Activated T-cell treated with anti-CD3 and anti-CD28 coated beads for 48 hours (primary cell): Measurements from ENCODE around the gene CTIF.

ENCODE experiments used
- DNase-seq: peaks from one replicate; pipeline ENCODE4 v3.0.0-alpha.2; 2020; ENCODE audit warnings: low read depth

CTIF gene

DNA sequence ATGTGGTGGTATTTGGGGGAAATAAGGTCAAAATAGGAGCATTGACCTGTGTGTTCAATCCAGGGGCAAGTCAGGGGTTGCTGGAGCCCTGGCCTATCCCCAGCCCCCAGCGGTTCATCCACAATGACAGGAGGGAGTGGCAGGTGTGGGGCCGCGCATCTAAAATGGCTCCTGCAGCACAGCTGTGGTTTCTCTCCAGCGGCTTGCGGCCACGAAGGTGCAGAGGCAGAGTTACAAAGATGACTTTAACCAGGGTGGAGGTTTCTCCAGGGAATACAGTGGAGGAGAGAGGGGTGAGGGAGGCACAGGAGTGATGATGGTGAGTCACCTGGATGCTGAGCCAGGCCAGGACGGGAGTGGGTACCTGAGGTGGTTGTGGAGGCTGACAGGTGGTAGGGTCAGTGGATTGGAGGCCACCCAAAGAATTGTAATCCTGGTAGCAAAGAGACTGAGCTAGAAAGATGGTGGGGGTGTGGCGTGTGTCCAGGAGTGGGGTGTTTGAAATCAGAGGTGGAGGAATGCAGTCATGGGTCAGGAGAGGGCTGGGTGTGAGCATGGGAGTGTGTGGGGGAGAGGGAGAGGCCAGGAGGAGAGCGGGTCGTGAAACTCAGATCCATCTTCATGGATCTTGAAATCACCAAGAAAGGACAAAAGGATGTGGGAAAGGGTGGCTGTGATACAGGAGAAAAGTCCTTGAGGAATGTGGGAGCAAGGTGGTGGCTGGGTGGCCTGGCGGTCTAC is 83.2 kb downstream of the CTIF start:
- no peak for DNase-seq

DNA sequence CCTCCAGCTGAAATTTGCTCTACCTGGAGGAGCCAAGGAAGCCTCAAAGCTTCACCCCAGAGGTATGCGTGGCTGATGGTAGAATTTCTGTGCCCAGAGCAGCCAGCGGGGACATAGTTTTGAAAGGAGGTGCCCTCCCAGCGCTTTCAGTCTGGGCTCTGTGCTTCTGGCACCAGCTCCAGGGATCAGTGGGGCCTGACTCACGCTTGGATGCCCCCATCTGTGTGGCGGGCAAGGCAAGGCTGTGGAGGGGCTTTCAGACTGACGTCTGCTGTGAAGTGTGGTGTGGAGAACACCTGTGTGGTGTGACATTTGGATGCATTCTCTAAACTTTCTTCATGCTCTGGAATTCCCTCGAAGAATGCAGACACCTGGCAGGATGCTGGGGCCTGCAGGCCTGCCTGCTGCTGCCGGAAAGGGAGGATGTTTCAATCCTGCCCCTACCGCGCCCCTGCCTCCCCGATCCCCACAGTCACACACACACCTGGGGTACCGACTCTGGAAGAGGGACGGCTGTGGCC is 84.1 kb downstream of the CTIF start:
- DNase-seq, result no peak

- no peak for DNase-seq
Observed at GRCh38 chr18:48623468-48624235, 84.8 kb downstream of the CTIF start.

GRCh38 chr18:48624856-48625255 is 86.0 kb downstream of the CTIF start:
- no peak for DNase-seq

DNA sequence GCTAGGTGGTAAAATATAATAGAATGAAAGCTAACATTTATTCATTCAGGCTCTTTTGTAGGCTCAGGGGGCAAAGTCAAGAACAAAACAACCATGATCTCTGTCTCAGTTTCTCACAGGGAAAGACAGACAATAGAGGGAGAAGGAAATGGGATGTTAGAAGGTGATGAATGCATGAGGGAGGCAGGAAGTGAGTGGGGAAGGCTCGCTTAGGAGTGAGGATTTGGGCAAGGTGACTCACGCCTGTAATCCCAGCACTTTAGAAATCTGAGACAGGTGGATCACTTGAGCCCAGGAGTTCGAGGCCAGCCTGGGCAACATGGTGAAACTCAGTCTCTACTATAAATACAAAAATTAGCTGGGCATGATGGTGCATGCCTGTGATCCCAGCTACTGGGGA is 88.4 kb downstream of the CTIF start:
- DNase-seq, result no peak

- no peak for DNase-seq
Observed at GRCh38 chr18:48629730-48630324, 91.0 kb downstream of the CTIF start.

DNA sequence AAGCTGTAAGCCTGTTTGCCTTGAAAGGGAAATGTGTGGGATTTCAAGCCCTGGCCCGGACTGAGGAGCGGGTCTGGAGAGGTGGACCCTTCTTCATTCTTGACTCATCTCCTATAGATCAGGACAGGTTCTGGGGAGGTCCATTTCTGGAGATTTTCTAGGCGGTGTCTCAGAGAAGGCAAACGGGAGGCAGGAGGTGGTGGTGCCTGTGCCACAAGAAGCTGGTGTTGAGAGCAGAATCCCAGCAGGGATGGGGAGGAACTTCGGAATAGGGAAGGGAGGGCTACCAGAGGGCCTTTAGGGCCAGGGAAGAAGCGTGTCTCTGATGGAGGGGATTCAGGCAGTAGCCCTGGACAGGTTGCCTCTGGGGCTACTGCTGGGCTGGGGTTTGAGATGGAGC is 93.0 kb downstream of the CTIF start:
- DNase-seq, result no peak

- no peak for DNase-seq
Observed at GRCh38 chr18:48632676-48633257, 93.9 kb downstream of the CTIF start.

GRCh38 chr18:48634491-48634890 is 95.7 kb downstream of the CTIF start:
- DNase-seq, result no peak

GRCh38 chr18:48634975-48635374 is 96.1 kb downstream of the CTIF start:
- no peak for DNase-seq

GRCh38 chr18:48635806-48636205 is 97.0 kb downstream of the CTIF start:
- DNase-seq, result no peak

GRCh38 chr18:48636436-48636835 is 97.6 kb downstream of the CTIF start:
- DNase-seq, result no peak

- no peak for DNase-seq
Observed at GRCh38 chr18:48637081-48637990, 98.5 kb downstream of the CTIF start.

GRCh38 chr18:48638451-48638850 is 99.6 kb downstream of the CTIF start:
- no peak for DNase-seq

- no peak for DNase-seq
Observed at GRCh38 chr18:48638896-48639771, 100.3 kb downstream of the CTIF start.

GRCh38 chr18:48639772-48640432 is 101.1 kb downstream of the CTIF start:
- DNase-seq, result no peak

DNA sequence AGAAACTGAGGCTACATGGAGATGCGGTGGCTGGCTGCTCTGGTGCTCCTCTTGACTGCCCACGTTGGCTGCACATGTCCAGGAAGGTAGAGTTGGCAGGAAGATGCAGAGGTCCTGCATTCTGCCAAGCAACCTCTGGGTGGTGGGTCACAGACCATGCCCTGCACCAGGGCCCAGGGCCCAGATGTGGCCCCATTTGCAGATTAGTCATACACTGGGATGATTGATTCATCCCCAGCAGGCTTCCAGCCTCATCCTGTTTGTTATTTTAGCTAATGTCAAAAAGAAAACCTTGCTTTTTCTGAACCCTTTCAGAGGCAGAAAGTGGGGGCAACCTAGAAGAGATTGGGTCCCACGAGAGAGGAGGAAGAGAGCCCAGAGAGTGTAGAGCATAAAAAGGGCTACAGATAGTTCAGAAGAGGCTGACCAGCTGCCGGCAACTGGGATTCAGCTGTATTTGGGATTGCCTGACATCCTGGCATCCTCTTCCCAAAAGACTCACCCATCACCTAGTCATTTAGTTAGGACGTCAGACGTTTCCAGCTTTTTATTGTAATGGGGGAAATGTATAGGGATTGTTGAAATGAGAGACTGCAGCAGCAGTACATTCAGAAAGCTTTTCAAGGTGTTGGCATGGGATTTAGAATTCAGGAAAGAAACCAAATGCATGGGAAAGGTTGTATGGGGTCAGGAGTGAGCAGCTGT is 101.9 kb downstream of the CTIF start:
- DNase-seq, result no peak

DNA sequence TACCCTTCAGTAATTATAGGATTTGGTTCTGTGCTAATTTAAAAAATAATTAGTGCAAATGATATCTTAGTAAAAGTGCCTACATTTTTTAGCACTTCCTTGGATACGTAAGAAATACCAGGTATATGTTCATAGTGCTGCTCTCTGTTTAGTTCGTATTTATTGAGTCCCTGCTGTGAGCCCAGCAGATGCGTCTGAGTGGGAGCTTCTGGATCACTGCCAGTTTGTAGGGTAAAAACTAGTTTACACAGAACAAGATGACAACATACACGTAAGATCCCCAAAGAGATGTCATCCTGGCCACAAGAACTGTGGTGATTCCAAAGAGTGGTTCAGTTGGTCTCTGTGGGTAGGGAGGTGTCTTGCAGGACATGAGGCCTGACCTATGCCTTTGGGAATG is 103.2 kb downstream of the CTIF start:
- DNase-seq, result no peak

GRCh38 chr18:48642503-48642902 is 103.7 kb downstream of the CTIF start:
- no peak for DNase-seq
